ENCODE measurements around the gene COG5. TPM values are rescaled to one million over a fixed set of nuclear protein-coding genes. Genes with fewer than 3 reads are reported as not detected.
"Not testable (repeated sequence)": the region's sequence is repeated elsewhere in the genome, so short reads cannot be mapped to it uniquely, and the experiment has no call there.

The COG5 gene
- polyA plus RNA-seq, 10 donors, result 23.9 to 36.5 (median 28.1) TPM

GRCh38 chr7:107277331-107277730 lies 286.4 kb downstream of the COG5 start:
- peak; percentile 10 to 37 (median 27) for DNase-seq

GRCh38 chr7:107276220-107276827 lies 287.4 kb downstream of the COG5 start:
- no peak for DNase-seq

- DNase-seq, result no peak
Observed at GRCh38 chr7:107274506-107274905, 289.2 kb downstream of the COG5 start.

- no peak for DNase-seq
Observed at GRCh38 chr7:107269790-107270189, 293.9 kb downstream of the COG5 start.

GRCh38 chr7:107268594-107268993 lies 295.1 kb downstream of the COG5 start:
- no peak for DNase-seq

- no peak for DNase-seq
Observed at GRCh38 chr7:107267138-107267537, 296.6 kb downstream of the COG5 start.

- DNase-seq, result no peak
Observed at GRCh38 chr7:107264723-107265122, 299.0 kb downstream of the COG5 start.

GRCh38 chr7:107262857-107263256 lies 300.9 kb downstream of the COG5 start:
- no peak for DNase-seq

GRCh38 chr7:107258737-107259136 lies 305.0 kb downstream of the COG5 start:
- no peak for DNase-seq

- DNase-seq, result no peak
Observed at GRCh38 chr7:107255602-107256001, 308.1 kb downstream of the COG5 start.

- no peak for DNase-seq
Observed at GRCh38 chr7:107254398-107254985, 309.2 kb downstream of the COG5 start.

GRCh38 chr7:107253599-107253998 lies 310.1 kb downstream of the COG5 start:
- peak in 1 of 3 donors; percentile 5 for DNase-seq

- no peak for DNase-seq
Observed at GRCh38 chr7:107251963-107252362, 311.8 kb downstream of the COG5 start.

- no peak for DNase-seq
Observed at GRCh38 chr7:107248551-107249316, 315.0 kb downstream of the COG5 start.

- DNase-seq, result not testable (repeated sequence)
Observed at GRCh38 chr7:107246836-107247235, 316.9 kb downstream of the COG5 start.

- no peak for DNase-seq
Observed at GRCh38 chr7:107244613-107245012, 319.1 kb downstream of the COG5 start.

GRCh38 chr7:107242267-107242666 lies 321.5 kb downstream of the COG5 start:
- DNase-seq, result no peak

- no peak for DNase-seq
Observed at GRCh38 chr7:107237451-107237850, 326.3 kb downstream of the COG5 start.

GRCh38 chr7:107236862-107237261 lies 326.9 kb downstream of the COG5 start:
- DNase-seq, result peak in 2 of 3 donors; percentile 17 to 36

- DNase-seq, result no peak
Observed at GRCh38 chr7:107234436-107234835, 329.3 kb downstream of the COG5 start.

GRCh38 chr7:107233981-107234380 lies 329.7 kb downstream of the COG5 start:
- no peak for DNase-seq

- DNase-seq, result no peak
Observed at GRCh38 chr7:107233174-107233573, 330.5 kb downstream of the COG5 start.

GRCh38 chr7:107232568-107233090 lies 331.1 kb downstream of the COG5 start:
- DNase-seq, result no peak

Data from muscle of back (tissue), 11 donors.